Ishikawa (cell line): ENCODE results near the gene SPDL1.

Source experiments
- CEBPB ChIP-seq: IDR thresholded peaks from 2 replicates; pipeline ENCODE4 v1.6.1; 2012
- CREB1 ChIP-seq: IDR thresholded peaks from 2 replicates; pipeline ENCODE4 v1.6.1; 2012; ENCODE audit warnings: low read depth
- EGR1 ChIP-seq: IDR thresholded peaks from 2 replicates; pipeline ENCODE4 v1.6.1; 2012
- EP300 ChIP-seq: IDR thresholded peaks from 2 replicates; pipeline ENCODE4 v1.6.1; 2012; ENCODE audit warnings: borderline replicate concordance
- FOXM1 ChIP-seq: IDR thresholded peaks from 2 replicates; pipeline ENCODE4 v1.6.1; 2012; ENCODE audit warnings: low read depth, borderline replicate concordance
- MAX ChIP-seq: IDR thresholded peaks from 2 replicates; pipeline ENCODE4 v1.6.1; 2012
- NFIC ChIP-seq: IDR thresholded peaks from 2 replicates; pipeline ENCODE4 v1.6.1; 2012
- RAD21 ChIP-seq: IDR thresholded peaks from 2 replicates; pipeline ENCODE4 v1.6.1; 2012; ENCODE audit warnings: low read depth
- REST ChIP-seq: IDR thresholded peaks from 2 replicates; pipeline ENCODE4 v1.6.1; 2012; ENCODE audit warnings: low read depth, mild to moderate bottlenecking
- TAF1 ChIP-seq: IDR thresholded peaks from 2 replicates; pipeline ENCODE4 v1.6.1; 2012; ENCODE audit warnings: low read depth, mild to moderate bottlenecking
- TCF12 ChIP-seq: IDR thresholded peaks from 2 replicates; pipeline ENCODE4 v1.6.1; 2012; ENCODE audit warnings: low read depth
- TEAD4 ChIP-seq: IDR thresholded peaks from 2 replicates; pipeline ENCODE4 v1.6.1; 2012
- YY1 ChIP-seq: IDR thresholded peaks from 2 replicates; pipeline ENCODE4 v1.6.1; 2012; ENCODE audit warnings: low read depth
- ZBTB7A ChIP-seq: IDR thresholded peaks from 2 replicates; pipeline ENCODE4 v1.6.1; 2012; ENCODE audit warnings: low read depth

- TF ChIP-seq TAF1 (no peak), REST (peak; percentile 94), CEBPB (peak; percentile 33; the same call in 1 of the 2 replicates), YY1 (no peak), EGR1 (no peak), FOXM1 (no peak), TEAD4 (no peak), MAX (no peak), CREB1 (no peak), EP300 (no peak), TCF12 (no peak), RAD21 (no peak), NFIC (no peak), ZBTB7A (no peak)
Observed at GRCh38 chr5:169567079-169567478, 16.5 kb upstream of the SPDL1 start.
